Measurements from ENCODE around the gene MT2A.
"Not testable (repeated sequence)": the region's sequence is repeated elsewhere in the genome, so short reads cannot be mapped to it uniquely, and the experiment has no call there.

The MT2A gene

GRCh38 chr16:56580391-56581048 is 27.9 kb upstream of the MT2A start:
- no peaks in the 10 kb centered on the region for H3K36me3 ChIP-seq (replicated peaks)
- no peak overlapping the region for H3K4me3 ChIP-seq (ENCODE audit: low read depth, low read length)
- in situ Hi-C loops (cut with HindIII; ENCODE audit: low pct_ligation_motif_present, low sequenced_read_pairs) = no loop called here
- H3K27me3 ChIP-seq (replicated peaks) = no peaks in the 10 kb centered on the region
- no peak for TF ChIP-seq CTCF (IDR thresholded peaks at IDR 0.05; ENCODE audit: low read depth, low read length, missing control alignments)
- no peak overlapping the region for H3K27ac ChIP-seq
- no peak for DNase-seq

- H3K4me3 ChIP-seq (ENCODE audit: low read depth, low read length); DNase-seq; H3K27ac ChIP-seq; in situ Hi-C loops (cut with HindIII; ENCODE audit: low pct_ligation_motif_present, low sequenced_read_pairs); H3K27me3 ChIP-seq (replicated peaks); H3K36me3 ChIP-seq (replicated peaks): not testable (repeated sequence)
These were observed 25.5 kb upstream of the MT2A start for GRCh38 chr16:56582911-56583310.

GRCh38 chr16:56583351-56584168 is 24.8 kb upstream of the MT2A start:
- Histone ChIP-seq H3K36me3 (replicated peaks) (no peaks in the 10 kb centered on the region), H3K4me3 (ENCODE audit: low read depth, low read length) (no peak overlapping the region), H3K27me3 (replicated peaks) (peaks cover 3% of the 10 kb centered on the region), H3K27ac (no peak overlapping the region)
- in situ Hi-C loops (cut with HindIII; ENCODE audit: low pct_ligation_motif_present, low sequenced_read_pairs) = no loop called here
- no peak for TF ChIP-seq CTCF (IDR thresholded peaks at IDR 0.05; ENCODE audit: low read depth, low read length, missing control alignments)
- DNase-seq = no peak

- Histone ChIP-seq H3K27ac (no peak overlapping the region), H3K36me3 (replicated peaks) (no peaks in the 10 kb centered on the region), H3K27me3 (replicated peaks) (peaks cover 10% of the 10 kb centered on the region), H3K4me3 (ENCODE audit: low read depth, low read length) (no peak overlapping the region)
- TF ChIP-seq CTCF (IDR thresholded peaks at IDR 0.05; ENCODE audit: low read depth, low read length, missing control alignments) = no peak
- no peak for DNase-seq
- in situ Hi-C loops (cut with HindIII; ENCODE audit: low pct_ligation_motif_present, low sequenced_read_pairs) = no loop called here
These were observed 24.1 kb upstream of the MT2A start for GRCh38 chr16:56584276-56584675.

DNA sequence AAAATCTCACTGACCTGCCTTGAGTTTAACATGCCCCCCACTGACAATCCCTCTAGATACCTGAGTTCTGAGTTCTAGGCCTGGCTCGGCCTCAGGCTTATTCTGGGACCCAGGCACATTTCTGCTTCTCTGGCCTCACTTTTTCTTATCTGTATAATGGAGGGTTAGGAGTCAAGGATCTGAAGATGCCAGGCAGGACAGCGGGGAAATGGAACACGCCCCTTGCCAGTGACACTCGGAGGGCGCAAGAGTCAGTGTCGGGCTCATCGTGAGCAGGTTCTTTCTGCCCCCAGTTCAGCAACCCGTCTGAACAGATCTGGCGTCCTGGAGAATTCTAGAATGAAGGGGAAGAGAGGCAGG is 19.6 kb upstream of the MT2A start:
- Histone ChIP-seq H3K36me3 (replicated peaks) (no peaks in the 10 kb centered on the region), H3K27me3 (replicated peaks) (peaks cover 23% of the 10 kb centered on the region), H3K27ac (no peak overlapping the region), H3K4me3 (ENCODE audit: low read depth, low read length) (peak overlapping the region; percentile 27)
- in situ Hi-C loops (cut with HindIII; ENCODE audit: low pct_ligation_motif_present, low sequenced_read_pairs) = no loop called here
- DNase-seq = no peak
- TF ChIP-seq CTCF (IDR thresholded peaks at IDR 0.05; ENCODE audit: low read depth, low read length, missing control alignments) = no peak

DNA sequence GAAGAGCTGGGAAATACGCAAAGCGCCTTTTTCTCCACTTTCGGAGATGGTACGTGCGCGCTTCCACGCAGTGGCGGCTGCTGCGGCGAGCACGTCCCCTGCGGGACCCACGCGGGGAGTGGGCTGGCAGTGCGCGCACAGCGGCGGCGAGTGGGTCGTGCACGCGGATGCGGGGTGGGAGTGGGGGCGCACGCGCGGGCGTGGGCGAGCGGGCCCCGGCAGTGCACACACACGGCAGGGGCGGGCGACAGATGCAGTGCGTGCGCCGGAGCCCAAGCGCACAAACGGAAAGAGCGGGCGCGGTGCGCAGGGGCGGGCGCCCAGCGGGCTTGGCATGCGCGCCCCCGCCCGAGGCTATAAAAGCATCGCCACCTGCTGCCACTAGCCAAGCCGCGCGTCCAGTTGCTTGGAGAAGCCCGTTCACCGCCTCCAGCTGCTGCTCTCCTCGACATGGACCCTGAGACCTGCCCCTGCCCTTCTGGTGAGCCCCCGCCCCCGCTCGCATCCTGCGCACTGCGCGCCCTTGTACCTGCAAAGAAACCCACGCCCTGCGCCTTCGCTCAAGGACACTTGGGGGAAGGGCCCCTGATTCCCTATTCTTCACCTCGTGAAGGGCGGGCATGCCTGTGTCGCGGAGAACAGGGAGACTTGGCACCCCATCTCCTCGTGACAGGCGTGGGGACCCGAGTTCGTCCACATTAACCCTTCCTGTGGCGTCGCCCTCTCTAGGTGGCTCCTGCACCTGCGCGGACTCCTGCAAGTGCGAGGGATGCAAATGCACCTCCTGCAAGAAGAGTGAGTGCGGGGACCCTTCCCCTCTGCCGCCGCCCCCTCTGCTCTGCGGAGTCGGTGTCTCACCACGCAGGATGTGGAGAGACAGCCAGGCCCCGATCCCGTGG is 19.0 kb upstream of the MT2A start, which contains the start of gene MT3:
Gene MT3, plus strand, starts transcription at position 388 of the 899 bp plus-strand sequence. Its CDS starts 63 bp downstream, at position 451.
- DNase-seq = no peak
- Histone ChIP-seq H3K27ac (no peak within 1 kb of the TSS), H3K4me3 (ENCODE audit: low read depth, low read length) (peak within 1 kb of the TSS; percentile 27), H3K36me3 (replicated peaks) (no peaks in the 10 kb centered on the region), H3K27me3 (replicated peaks) (peaks cover 23% of the 10 kb centered on the region)
- TF ChIP-seq CTCF (IDR thresholded peaks at IDR 0.05; ENCODE audit: low read depth, low read length, missing control alignments) = no peak
- in situ Hi-C loops (cut with HindIII; ENCODE audit: low pct_ligation_motif_present, low sequenced_read_pairs) = no loop called here
